HepG2 (cell line): ENCODE results near the gene TMEM131. TPM values are rescaled to one million over a fixed set of nuclear protein-coding genes. Genes with fewer than 3 reads are reported as not detected.

Experiments used
- FOXA3 ChIP-seq: IDR thresholded peaks from 2 replicates; pipeline ENCODE4 v1.6.1; 2016; ENCODE audit warnings: missing genetic modification reagents, missing compliant biosample characterization
- HNF4A ChIP-seq: sonication (generic); formaldehyde crosslinking; IDR thresholded peaks from 2 replicates; pipeline ENCODE4 v1.4.0; 2020; ENCODE audit warnings: missing genetic modification reagents
- HNF4G ChIP-seq, 2 experiments: sonication (generic) in 1 of 2; formaldehyde crosslinking in 1 of 2; IDR thresholded peaks; 2 replicates each; pipeline versions ENCODE4 v1.4.0 to v1.6.1; 2011 to 2020; ENCODE audit warnings: borderline replicate concordance in 2 of 2, low read depth in 2 of 2, mild to moderate bottlenecking in 2 of 2, low read length in 1 of 2, missing genetic modification reagents in 1 of 2, moderate library complexity in 1 of 2
- MED13 ChIP-seq: sonication (generic); formaldehyde crosslinking; IDR thresholded peaks from 2 replicates; pipeline ENCODE4 v1.5.0; 2020; ENCODE audit warnings: missing genetic modification reagents
- MXD4 ChIP-seq: IDR thresholded peaks from 2 replicates; pipeline ENCODE4 v1.6.1; 2016; ENCODE audit warnings: mild to moderate bottlenecking, missing biosample characterization, missing genetic modification reagents
- RAD21 ChIP-seq: fragments of 450-650 bp; formaldehyde crosslinking; IDR thresholded peaks from 2 replicates; pipeline ENCODE4 v1.5.0; 2020; ENCODE audit warnings: mild to moderate bottlenecking
- RARA ChIP-seq: IDR thresholded peaks from 2 replicates; pipeline ENCODE4 v1.6.1; 2016; ENCODE audit warnings: missing genetic modification reagents, missing compliant biosample characterization
- RXRA ChIP-seq: sonication (generic); formaldehyde crosslinking; IDR thresholded peaks from 2 replicates; pipeline ENCODE4 v1.5.1; 2020; ENCODE audit warnings: missing genetic modification reagents
- SALL1 ChIP-seq: sonication (generic); formaldehyde crosslinking; IDR thresholded peaks from 2 replicates; pipeline ENCODE4 v1.8.0; 2022; ENCODE audit warnings: mild to moderate bottlenecking, missing genetic modification reagents
- YY1 ChIP-seq: IDR thresholded peaks from 2 replicates; pipeline ENCODE4 v1.6.1; 2011; ENCODE audit warnings: low read length, low read depth, moderate library complexity, mild to moderate bottlenecking; ENCODE audit not compliant: insufficient read depth, insufficient replicate concordance
- ZNF687 ChIP-seq: sonication (generic); formaldehyde crosslinking; IDR thresholded peaks from 2 replicates; pipeline ENCODE4 v1.5.1; 2020; ENCODE audit warnings: mild to moderate bottlenecking, missing genetic modification reagents, moderate library complexity
- ZNF790 ChIP-seq: sonication (generic); formaldehyde crosslinking; IDR thresholded peaks from 2 replicates; pipeline ENCODE4 v1.8.0; 2022; ENCODE audit warnings: missing genetic modification reagents, mild to moderate bottlenecking, borderline replicate concordance
- ZNF841 ChIP-seq: sonication (generic); formaldehyde crosslinking; IDR thresholded peaks from 2 replicates; pipeline ENCODE4 v1.8.1; 2023; ENCODE audit warnings: missing genetic modification reagents, borderline replicate concordance
- polyA plus RNA-seq, 8 experiments: library from polyadenylated mRNA; depleted of rRNA in 3 of 8; stranded (reverse) in 7 of 8; unstranded in 1 of 8; fragments of >200 nt; fragmentation: Illumina TruSeq in 4 of 8; extraction: Trizol in 4 of 8; gene quantifications; 2 replicates each; pipeline versions ENCODE4 v1.2.1 to v1.2.3, GENCODE V29; 2011 to 2016; ENCODE audit warnings: low read depth in 4 of 8, missing spikeins in 1 of 8, mixed read lengths in 1 of 8; ENCODE audit not compliant: insufficient read depth in 1 of 8
- total RNA-seq, 5 experiments: library from RNA; depleted of rRNA; stranded (reverse); fragments of >200 nt; fragmentation: Illumina TruSeq; extraction: Trizol; gene quantifications; 2 replicates each; pipeline ENCODE4 v1.2.3, GENCODE V29; 2016; ENCODE audit warnings: low read depth in 1 of 5
- TF ChIP-seq, protein P1 (sequence below): sonication (generic); formaldehyde crosslinking; IDR thresholded peaks from 2 replicates; pipeline ENCODE4 v1.4.0; 2020; ENCODE audit warnings: mild to moderate bottlenecking, missing genetic modification reagents, borderline replicate concordance
- TF ChIP-seq, protein P2 (sequence below): sonication (generic); formaldehyde crosslinking; IDR thresholded peaks from 2 replicates; pipeline ENCODE4 v1.4.0; 2020; ENCODE audit warnings: missing genetic modification reagents

TMEM131 gene
- total and polyA plus RNA-seq, 2 of the 13 experiments (the other 11 are each of a cell fraction or from before 2014, with no cell fraction given), result 17.9 to 19.5 TPM

DNA sequence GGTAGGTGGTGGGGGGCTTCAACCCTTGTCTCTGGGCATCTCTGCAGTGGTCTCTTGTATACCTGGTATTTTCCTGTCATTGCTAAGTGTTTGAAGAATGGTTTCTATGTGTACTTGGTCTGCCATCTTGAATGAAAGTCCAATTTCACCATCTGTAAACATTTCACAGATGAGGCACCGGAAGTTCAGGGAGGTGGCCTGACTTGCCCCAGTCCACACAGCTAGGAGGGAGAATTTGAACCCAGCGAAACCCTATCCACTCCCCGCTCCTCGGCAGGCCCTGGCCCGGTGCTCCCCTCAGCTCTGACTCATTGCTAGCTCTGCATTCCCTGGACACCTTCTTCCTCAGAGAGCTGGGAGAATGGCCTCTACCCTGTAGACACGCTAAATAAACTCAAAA, 251.8 kb downstream of the TMEM131 start (continued):
- TF ChIP-seq RAD21 (CRISPR knock-in tag) (no peak), MED13 (CRISPR knock-in tag) (no peak), FOXA3 (peak; percentile 36; the same call in 1 of the 2 replicates), ZNF790 (CRISPR knock-in tag) (no peak), RXRA (CRISPR knock-in tag) (peak; percentile 45; the same call in 1 of the 2 replicates), ZNF841 (CRISPR knock-in tag) (no peak), ZNF687 (peak; percentile 40), MXD4 (CRISPR knock-in tag) (no peak), HNF4A (CRISPR knock-in tag) (peak; percentile 80), SALL1 (CRISPR knock-in tag) (peak; percentile 43; the same call in 1 of the 2 replicates), YY1 (peak; percentile 64), HNF4G (IDR thresholded peaks at IDR 0.05; ENCODE audit: borderline replicate concordance, low read depth, low read length) (peak; percentile 19; the same call in 1 of the 2 replicates), HNF4G (CRISPR knock-in tag; IDR thresholded peaks at IDR 0.05; ENCODE audit: borderline replicate concordance, low read depth) (no peak), RARA (CRISPR knock-in tag) (peak; percentile 41; the same call in 1 of the 2 replicates)
- TF ChIP-seq, protein P1, sequence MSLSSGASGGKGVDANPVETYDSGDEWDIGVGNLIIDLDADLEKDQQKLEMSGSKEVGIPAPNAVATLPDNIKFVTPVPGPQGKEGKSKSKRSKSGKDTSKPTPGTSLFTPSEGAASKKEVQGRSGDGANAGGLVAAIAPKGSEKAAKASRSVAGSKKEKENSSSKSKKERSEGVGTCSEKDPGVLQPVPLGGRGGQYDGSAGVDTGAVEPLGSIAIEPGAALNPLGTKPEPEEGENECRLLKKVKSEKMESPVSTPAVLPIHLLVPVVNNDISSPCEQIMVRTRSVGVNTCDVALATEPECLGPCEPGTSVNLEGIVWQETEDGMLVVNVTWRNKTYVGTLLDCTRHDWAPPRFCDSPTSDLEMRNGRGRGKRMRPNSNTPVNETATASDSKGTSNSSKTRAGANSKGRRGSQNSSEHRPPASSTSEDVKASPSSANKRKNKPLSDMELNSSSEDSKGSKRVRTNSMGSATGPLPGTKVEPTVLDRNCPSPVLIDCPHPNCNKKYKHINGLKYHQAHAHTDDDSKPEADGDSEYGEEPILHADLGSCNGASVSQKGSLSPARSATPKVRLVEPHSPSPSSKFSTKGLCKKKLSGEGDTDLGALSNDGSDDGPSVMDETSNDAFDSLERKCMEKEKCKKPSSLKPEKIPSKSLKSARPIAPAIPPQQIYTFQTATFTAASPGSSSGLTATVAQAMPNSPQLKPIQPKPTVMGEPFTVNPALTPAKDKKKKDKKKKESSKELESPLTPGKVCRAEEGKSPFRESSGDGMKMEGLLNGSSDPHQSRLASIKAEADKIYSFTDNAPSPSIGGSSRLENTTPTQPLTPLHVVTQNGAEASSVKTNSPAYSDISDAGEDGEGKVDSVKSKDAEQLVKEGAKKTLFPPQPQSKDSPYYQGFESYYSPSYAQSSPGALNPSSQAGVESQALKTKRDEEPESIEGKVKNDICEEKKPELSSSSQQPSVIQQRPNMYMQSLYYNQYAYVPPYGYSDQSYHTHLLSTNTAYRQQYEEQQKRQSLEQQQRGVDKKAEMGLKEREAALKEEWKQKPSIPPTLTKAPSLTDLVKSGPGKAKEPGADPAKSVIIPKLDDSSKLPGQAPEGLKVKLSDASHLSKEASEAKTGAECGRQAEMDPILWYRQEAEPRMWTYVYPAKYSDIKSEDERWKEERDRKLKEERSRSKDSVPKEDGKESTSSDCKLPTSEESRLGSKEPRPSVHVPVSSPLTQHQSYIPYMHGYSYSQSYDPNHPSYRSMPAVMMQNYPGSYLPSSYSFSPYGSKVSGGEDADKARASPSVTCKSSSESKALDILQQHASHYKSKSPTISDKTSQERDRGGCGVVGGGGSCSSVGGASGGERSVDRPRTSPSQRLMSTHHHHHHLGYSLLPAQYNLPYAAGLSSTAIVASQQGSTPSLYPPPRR (CRISPR knock-in tag), result no peak
- TF ChIP-seq, protein P2, sequence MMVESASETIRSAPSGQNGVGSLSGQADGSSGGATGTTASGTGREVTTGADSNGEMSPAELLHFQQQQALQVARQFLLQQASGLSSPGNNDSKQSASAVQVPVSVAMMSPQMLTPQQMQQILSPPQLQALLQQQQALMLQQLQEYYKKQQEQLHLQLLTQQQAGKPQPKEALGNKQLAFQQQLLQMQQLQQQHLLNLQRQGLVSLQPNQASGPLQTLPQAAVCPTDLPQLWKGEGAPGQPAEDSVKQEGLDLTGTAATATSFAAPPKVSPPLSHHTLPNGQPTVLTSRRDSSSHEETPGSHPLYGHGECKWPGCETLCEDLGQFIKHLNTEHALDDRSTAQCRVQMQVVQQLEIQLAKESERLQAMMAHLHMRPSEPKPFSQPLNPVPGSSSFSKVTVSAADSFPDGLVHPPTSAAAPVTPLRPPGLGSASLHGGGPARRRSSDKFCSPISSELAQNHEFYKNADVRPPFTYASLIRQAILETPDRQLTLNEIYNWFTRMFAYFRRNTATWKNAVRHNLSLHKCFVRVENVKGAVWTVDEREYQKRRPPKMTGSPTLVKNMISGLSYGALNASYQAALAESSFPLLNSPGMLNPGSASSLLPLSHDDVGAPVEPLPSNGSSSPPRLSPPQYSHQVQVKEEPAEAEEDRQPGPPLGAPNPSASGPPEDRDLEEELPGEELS (CRISPR knock-in tag), result no peak
- TF ChIP-seq, all 625 proteins: peak for 38
